Hepatocyte (in vitro differentiated cells): Measurements from ENCODE around the gene CC2D2A.

Experiments used
- EZH2 ChIP-seq: fragments of 200-600 bp; sonication (generic); IDR thresholded peaks from 2 replicates; pipeline ENCODE4 v1.6.1; 2016; ENCODE audit warnings: antibody characterized with exemption, mild to moderate bottlenecking, borderline replicate concordance
- EZH2phosphoT487 ChIP-seq: fragments of 200-600 bp; sonication (generic); IDR thresholded peaks from one replicate; pipeline ENCODE4 v1.6.1; 2018; ENCODE audit warnings: antibody characterized with exemption, mild to moderate bottlenecking, low read depth, moderate library complexity; ENCODE audit not compliant: unreplicated experiment, severe bottlenecking
- TF ChIP-seq, protein P1 (sequence below): fragments of 200-600 bp; sonication (generic); IDR thresholded peaks from 2 replicates; pipeline ENCODE4 v1.5.1; 2016; ENCODE audit warnings: antibody characterized with exemption, mild to moderate bottlenecking; ENCODE audit not compliant: poor library complexity

DNA sequence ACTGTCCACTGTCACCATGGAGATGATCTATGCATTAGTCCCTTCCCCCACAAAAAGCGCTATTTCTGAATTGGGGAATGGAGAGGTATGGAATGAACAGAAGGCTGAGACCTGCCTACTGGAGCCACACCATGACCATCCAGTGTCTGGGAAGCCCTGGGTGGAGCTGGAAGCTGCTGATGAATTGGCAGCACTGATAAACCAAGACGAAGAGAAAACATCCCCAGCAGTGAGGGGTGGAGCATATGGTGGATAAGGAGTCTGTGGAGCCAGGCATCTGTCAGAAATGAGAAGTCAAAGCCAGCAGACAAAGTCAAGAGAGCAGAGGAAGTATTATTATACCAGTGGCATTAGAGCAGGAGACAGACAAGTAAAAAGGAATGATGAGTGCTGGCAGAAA, 13.2 kb downstream of the CC2D2A start:
- TF ChIP-seq, protein P1, sequence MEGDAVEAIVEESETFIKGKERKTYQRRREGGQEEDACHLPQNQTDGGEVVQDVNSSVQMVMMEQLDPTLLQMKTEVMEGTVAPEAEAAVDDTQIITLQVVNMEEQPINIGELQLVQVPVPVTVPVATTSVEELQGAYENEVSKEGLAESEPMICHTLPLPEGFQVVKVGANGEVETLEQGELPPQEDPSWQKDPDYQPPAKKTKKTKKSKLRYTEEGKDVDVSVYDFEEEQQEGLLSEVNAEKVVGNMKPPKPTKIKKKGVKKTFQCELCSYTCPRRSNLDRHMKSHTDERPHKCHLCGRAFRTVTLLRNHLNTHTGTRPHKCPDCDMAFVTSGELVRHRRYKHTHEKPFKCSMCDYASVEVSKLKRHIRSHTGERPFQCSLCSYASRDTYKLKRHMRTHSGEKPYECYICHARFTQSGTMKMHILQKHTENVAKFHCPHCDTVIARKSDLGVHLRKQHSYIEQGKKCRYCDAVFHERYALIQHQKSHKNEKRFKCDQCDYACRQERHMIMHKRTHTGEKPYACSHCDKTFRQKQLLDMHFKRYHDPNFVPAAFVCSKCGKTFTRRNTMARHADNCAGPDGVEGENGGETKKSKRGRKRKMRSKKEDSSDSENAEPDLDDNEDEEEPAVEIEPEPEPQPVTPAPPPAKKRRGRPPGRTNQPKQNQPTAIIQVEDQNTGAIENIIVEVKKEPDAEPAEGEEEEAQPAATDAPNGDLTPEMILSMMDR: no peak
- no peak for TF ChIP-seq EZH2phosphoT487
- no peak for TF ChIP-seq EZH2
